GM12891 (cell line): Measurements from ENCODE around the gene SPTBN1.

ENCODE experiments used
- PAX5 ChIP-seq: IDR thresholded peaks from 2 replicates; pipeline ENCODE4 v1.6.1; 2011; ENCODE audit warnings: low read length, moderate library complexity, mild to moderate bottlenecking; ENCODE audit not compliant: insufficient read depth, severe bottlenecking
- POLR2A ChIP-seq: IDR thresholded peaks from 2 replicates; pipeline ENCODE4 v1.6.1; 2011; ENCODE audit warnings: low read depth, low read length, control low read depth
- POLR2AphosphoS5 ChIP-seq: IDR thresholded peaks from 2 replicates; pipeline ENCODE4 v1.6.1; 2011; ENCODE audit warnings: low read depth, low read length, control low read depth
- POU2F2 ChIP-seq: IDR thresholded peaks from 2 replicates; pipeline ENCODE4 v1.6.1; 2011; ENCODE audit warnings: low read depth, mild to moderate bottlenecking, control low read depth, low read length, moderate library complexity
- SPI1 ChIP-seq: IDR thresholded peaks from 2 replicates; pipeline ENCODE4 v1.6.1; 2011; ENCODE audit warnings: low read depth, low read length, control low read depth
- TAF1 ChIP-seq: IDR thresholded peaks from 2 replicates; pipeline ENCODE4 v1.6.1; 2011; ENCODE audit warnings: low read depth, low read length, control low read depth

GRCh38 chr2:54667266-54667639, 211.1 kb downstream of the SPTBN1 start:
- TF ChIP-seq TAF1 (no peak), POLR2A (no peak), POLR2AphosphoS5 (no peak), SPI1 (no peak), POU2F2 (no peak), PAX5 (no peak)
